Neural crest cell (in vitro differentiated cells): ENCODE measurements around the gene DGKH. TPM values are rescaled to one million over a fixed set of nuclear protein-coding genes. Genes with fewer than 3 reads are reported as not detected.
"Not testable (repeated sequence)": the region's sequence is repeated elsewhere in the genome, so short reads cannot be mapped to it uniquely, and the experiment has no call there.

ENCODE experiments used
- DNase-seq: peaks from one replicate; pipeline ENCODE4 v3.0.0; 2021; ENCODE audit warnings: low read depth, mixed read lengths, low spot score
- H3K27ac Mint-ChIP-seq: one replicate; pipeline ENCODE4 v1.8.0; 2021; ENCODE audit warnings: mild to moderate bottlenecking, mixed read lengths; ENCODE audit not compliant: unreplicated experiment
- H3K27me3 Mint-ChIP-seq: 2 replicates; pipeline ENCODE4 v1.8.0; 2021; ENCODE audit warnings: low read depth, mild to moderate bottlenecking, mixed read lengths
- H3K36me3 Mint-ChIP-seq: 2 replicates; pipeline ENCODE4 v1.8.0; 2021; ENCODE audit warnings: low read depth, mild to moderate bottlenecking, mixed read lengths
- H3K4me1 Mint-ChIP-seq: 2 replicates; pipeline ENCODE4 v1.8.0; 2021; ENCODE audit warnings: mixed read lengths
- H3K4me3 Mint-ChIP-seq: one replicate; pipeline ENCODE4 v1.8.0; 2021; ENCODE audit warnings: mild to moderate bottlenecking, mixed read lengths
- H3K9me3 Mint-ChIP-seq: 2 replicates; pipeline ENCODE4 v1.8.0; 2021; ENCODE audit warnings: mixed read lengths
- total RNA-seq: library from RNA; stranded (reverse); gene quantifications from 2 replicates; pipeline ENCODE4 v1.2.1, GENCODE V29; 2021
- TF ChIP-seq, protein P1 (sequence below): fragments of 200-600 bp; sonication (generic); conservative IDR thresholded peaks from 2 replicates; pipeline ENCODE4 v1.5.0; 2021; ENCODE audit warnings: antibody characterized with exemption, mild to moderate bottlenecking

Gene DGKH
- total RNA-seq, 1 donor from 2014 or later: 12.4 TPM

DNA sequence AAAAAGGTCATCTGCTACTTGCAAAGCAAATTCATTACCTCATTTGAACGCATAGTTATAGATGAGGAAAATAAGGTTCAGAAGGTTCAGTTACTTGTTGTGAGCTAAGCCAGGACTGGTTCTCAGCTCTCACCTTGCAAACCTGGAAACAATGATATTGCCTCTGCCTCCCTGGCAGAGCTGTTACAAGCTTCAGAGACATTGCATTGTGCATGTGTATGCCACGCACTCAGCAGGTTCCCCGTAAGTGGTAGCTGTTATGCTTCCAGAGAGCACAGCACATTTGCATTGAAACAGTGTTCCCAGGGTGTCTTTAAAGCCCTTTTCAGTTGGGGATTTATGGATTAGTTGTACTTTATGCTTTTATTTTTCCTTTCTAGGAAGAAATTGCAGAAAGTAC is 80.6 kb downstream of the DGKH start:
- H3K9me3 Mint-ChIP-seq: no peaks in the 10 kb centered on the region
- no peak overlapping the region for H3K4me3 Mint-ChIP-seq
- no peak overlapping the region for H3K27ac Mint-ChIP-seq
- H3K4me1 Mint-ChIP-seq: peaks cover 6% of the 10 kb centered on the region
- TF ChIP-seq, protein P1, sequence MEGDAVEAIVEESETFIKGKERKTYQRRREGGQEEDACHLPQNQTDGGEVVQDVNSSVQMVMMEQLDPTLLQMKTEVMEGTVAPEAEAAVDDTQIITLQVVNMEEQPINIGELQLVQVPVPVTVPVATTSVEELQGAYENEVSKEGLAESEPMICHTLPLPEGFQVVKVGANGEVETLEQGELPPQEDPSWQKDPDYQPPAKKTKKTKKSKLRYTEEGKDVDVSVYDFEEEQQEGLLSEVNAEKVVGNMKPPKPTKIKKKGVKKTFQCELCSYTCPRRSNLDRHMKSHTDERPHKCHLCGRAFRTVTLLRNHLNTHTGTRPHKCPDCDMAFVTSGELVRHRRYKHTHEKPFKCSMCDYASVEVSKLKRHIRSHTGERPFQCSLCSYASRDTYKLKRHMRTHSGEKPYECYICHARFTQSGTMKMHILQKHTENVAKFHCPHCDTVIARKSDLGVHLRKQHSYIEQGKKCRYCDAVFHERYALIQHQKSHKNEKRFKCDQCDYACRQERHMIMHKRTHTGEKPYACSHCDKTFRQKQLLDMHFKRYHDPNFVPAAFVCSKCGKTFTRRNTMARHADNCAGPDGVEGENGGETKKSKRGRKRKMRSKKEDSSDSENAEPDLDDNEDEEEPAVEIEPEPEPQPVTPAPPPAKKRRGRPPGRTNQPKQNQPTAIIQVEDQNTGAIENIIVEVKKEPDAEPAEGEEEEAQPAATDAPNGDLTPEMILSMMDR: no peak
- H3K27me3 Mint-ChIP-seq: no peaks in the 10 kb centered on the region
- DNase-seq: no peak
- peaks cover 3% of the 10 kb centered on the region for H3K36me3 Mint-ChIP-seq

DNA sequence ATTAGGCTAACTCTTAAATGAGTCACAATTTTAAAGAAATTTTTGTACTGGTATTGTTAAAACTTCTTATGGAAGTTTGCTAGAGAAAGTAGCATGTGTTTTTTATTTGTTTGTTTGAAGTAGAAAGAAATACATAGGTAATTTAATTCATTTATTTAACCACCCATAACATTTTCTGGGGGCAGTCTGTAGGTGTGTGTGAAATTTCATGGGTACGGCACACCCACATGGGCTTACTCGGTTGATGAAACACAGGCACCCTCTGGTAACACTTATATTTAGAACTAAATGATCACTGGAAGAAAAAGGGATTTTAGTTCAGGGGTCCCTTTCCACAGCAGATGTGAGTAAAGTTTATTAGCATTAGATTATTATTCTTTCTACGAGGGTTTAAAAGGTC is 88.1 kb downstream of the DGKH start:
- Mint-ChIP-seq H3K27ac (peak overlapping the region; percentile 27), H3K9me3 (peaks cover 4% of the 10 kb centered on the region), H3K36me3 (peaks cover 14% of the 10 kb centered on the region), H3K27me3 (no peaks in the 10 kb centered on the region), H3K4me1 (peaks cover 6% of the 10 kb centered on the region), H3K4me3 (no peak overlapping the region)
- TF ChIP-seq, protein P1: no peak
- no peak for DNase-seq

DNA sequence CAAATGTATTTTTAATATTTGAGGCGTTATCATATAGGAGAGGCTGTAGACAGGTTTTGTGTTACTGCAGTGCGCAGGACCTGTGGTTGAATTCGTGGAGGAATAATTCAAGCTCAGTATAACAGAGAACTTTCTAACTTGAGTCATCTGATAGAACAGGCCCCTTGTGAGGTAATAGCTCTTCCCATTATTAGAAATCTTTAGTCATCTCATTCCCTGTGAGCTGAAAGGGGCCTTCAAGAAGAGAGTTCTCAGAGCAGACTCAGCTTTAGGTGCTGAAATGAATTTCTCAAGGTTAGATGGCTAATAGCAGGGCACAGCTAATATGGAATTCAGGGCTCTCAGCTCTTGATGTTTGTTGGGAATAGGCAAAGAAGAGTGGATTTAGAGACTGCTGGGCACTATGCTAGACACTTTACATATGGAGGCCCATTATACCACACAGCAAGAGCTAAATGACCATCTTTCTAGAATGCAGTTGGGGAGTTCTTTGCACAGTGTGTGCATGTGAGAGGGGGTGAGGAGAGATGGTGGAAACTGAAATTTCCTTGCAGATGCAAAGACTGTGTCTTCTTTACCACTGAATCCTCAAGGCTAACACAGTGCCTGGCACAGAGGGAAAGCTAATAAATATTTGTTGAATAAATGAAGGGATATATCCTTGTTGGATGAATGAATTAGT is 89.5 kb downstream of the DGKH start:
- H3K4me3 Mint-ChIP-seq: no peak overlapping the region
- TF ChIP-seq, protein P1: no peak

DNA sequence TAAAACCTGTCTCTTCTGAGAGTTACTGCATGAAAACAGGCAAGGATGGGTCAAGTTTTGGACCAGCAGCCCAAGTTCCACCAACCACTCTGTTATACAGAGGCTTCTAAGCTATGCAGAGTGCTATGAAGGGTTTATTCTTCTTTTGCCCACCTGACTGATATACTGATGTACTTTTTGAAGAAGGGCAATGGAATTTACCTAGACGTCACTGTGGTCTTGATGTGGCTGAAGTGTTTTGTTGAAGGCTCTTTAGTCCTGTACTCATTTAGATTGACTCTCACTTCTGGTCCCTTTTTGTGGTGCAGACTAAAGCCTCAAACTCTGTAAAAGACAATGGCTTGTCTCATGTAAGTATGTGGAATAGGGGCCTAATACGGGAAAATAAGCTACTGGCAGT is 92.0 kb downstream of the DGKH start:
- H3K4me3 Mint-ChIP-seq: no peak overlapping the region
- peaks cover 12% of the 10 kb centered on the region for H3K36me3 Mint-ChIP-seq
- peaks cover 5% of the 10 kb centered on the region for H3K9me3 Mint-ChIP-seq
- H3K4me1 Mint-ChIP-seq: no peaks in the 10 kb centered on the region
- H3K27me3 Mint-ChIP-seq: no peaks in the 10 kb centered on the region
- no peak overlapping the region for H3K27ac Mint-ChIP-seq
- DNase-seq: no peak
- TF ChIP-seq, protein P1: no peak

More for the DNA sequence above, 89.5 kb downstream of the DGKH start:
- H3K4me1 Mint-ChIP-seq: peaks cover 6% of the 10 kb centered on the region
- H3K27me3 Mint-ChIP-seq: no peaks in the 10 kb centered on the region
- peaks cover 15% of the 10 kb centered on the region for H3K36me3 Mint-ChIP-seq
- H3K27ac Mint-ChIP-seq: no peak overlapping the region
- no peak for DNase-seq
- peaks cover 5% of the 10 kb centered on the region for H3K9me3 Mint-ChIP-seq

DNA sequence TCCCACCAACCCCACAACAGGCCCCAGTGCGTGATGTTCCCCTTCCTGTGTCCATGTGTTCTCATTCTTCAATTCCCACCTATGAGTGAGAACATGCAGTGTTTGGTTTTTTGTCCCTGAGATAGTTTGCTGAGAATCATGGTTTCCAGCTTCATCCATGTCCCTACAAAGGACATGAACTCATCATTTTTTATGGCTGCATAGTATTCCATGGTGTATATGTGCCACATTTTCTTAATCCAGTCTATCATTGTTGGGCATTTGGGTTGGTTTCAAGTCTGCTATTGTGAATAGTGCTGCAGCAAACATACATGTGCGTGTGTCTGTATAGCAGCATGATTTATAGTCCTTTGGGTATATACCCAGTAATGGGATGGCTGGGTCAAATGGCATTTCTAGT is 92.6 kb downstream of the DGKH start:
- not testable (repeated sequence) for H3K36me3 Mint-ChIP-seq, H3K4me3 Mint-ChIP-seq, DNase-seq, H3K4me1 Mint-ChIP-seq, H3K27ac Mint-ChIP-seq, H3K27me3 Mint-ChIP-seq, H3K9me3 Mint-ChIP-seq

DNA sequence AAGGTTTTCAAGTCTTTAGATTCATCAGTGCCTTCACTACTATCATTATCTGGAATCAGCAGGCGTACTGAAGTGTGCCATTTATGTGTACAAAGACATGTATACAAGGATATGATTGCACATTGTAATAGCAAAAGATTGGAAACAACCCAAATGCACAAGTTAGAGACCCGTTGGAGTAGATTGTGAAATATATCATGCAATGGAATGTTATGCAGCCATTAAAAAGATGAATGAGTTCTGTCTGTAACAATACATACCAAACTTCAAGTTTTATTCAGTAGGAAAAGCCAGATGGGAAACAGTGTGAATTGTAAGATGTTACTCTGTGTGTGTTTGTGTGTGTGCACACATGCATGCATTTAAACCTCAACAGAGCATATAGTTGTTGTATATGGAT is 97.9 kb downstream of the DGKH start:
- H3K27me3 Mint-ChIP-seq: no peaks in the 10 kb centered on the region
- TF ChIP-seq, protein P1: no peak
- H3K27ac Mint-ChIP-seq: no peak overlapping the region
- peaks cover 2% of the 10 kb centered on the region for H3K36me3 Mint-ChIP-seq
- no peak for DNase-seq
- H3K4me3 Mint-ChIP-seq: no peak overlapping the region
- H3K9me3 Mint-ChIP-seq: peaks cover 2% of the 10 kb centered on the region
- H3K4me1 Mint-ChIP-seq: peaks cover 9% of the 10 kb centered on the region
